A673 (cell line): Measurements from ENCODE around the gene ZBTB24. TPM values are rescaled to one million over a fixed set of nuclear protein-coding genes. Genes with fewer than 3 reads are reported as not detected.

Experiments
- BruUV-seq: library from RNA; stranded (reverse); fragments of 400-500 nt; replicated peaks from 2 replicates; lab custom pipeline; 2021; lab: Mats Ljungman, UMichigan
- CTCF ChIA-PET: fragments of 300-600 bp; sonication (Branson Sonifier 250); formaldehyde crosslinking; loops from one replicate; lab custom pipeline; 2022; ENCODE audit warnings: antibody characterized with exemption; lab: Charles Lee
- POLR2A ChIA-PET: fragments of 300-600 bp; sonication (Branson Sonifier 250); formaldehyde crosslinking; loops from one replicate; lab custom pipeline; 2022; ENCODE audit warnings: antibody characterized with exemption; ENCODE audit not compliant: low non-redundant PET; lab: Charles Lee
- DNase-seq: peaks from one replicate; pipeline ENCODE4 v3.0.0-alpha.2; 2015; ENCODE audit warnings: low spot score
- H3K27ac ChIP-seq: fragments of 200-600 bp; sonication (generic); 2 replicates; pipeline ENCODE4 v1.5.1; 2016; ENCODE audit warnings: mixed run types, low read depth, mild to moderate bottlenecking, mixed read lengths, antibody characterized with exemption, low read length; ENCODE audit not compliant: poor library complexity, severe bottlenecking
- H3K27me3 ChIP-seq: fragments of 200-600 bp; sonication (generic); replicated peaks from 2 replicates; pipeline ENCODE4 v1.6.1; 2017; ENCODE audit warnings: mixed run types, low read depth, mild to moderate bottlenecking, mixed read lengths, antibody characterized with exemption, low read length; ENCODE audit not compliant: insufficient read depth, poor library complexity
- H3K36me3 ChIP-seq: fragments of 200-600 bp; sonication (generic); 2 replicates; pipeline ENCODE4 v1.6.1; 2016; ENCODE audit warnings: mixed run types, mild to moderate bottlenecking, mixed read lengths, antibody characterized with exemption, low read length; ENCODE audit not compliant: insufficient read depth, poor library complexity, severe bottlenecking
- H3K4me1 ChIP-seq: fragments of 200-600 bp; sonication (generic); 2 replicates; pipeline ENCODE4 v1.6.1; 2017; ENCODE audit warnings: mixed run types, mild to moderate bottlenecking, mixed read lengths, antibody characterized with exemption, low read length; ENCODE audit not compliant: insufficient read depth, poor library complexity, severe bottlenecking
- H3K4me3 ChIP-seq: fragments of 200-600 bp; sonication (generic); 2 replicates; pipeline ENCODE4 v1.5.1; 2016; ENCODE audit warnings: low read depth, mixed run types, mild to moderate bottlenecking, mixed read lengths, low read length; ENCODE audit not compliant: poor library complexity, severe bottlenecking
- H3K9me3 ChIP-seq: fragments of 200-600 bp; sonication (generic); 2 replicates; pipeline ENCODE4 v1.6.1; 2016; ENCODE audit warnings: mixed run types, low read depth, mild to moderate bottlenecking, mixed read lengths, antibody characterized with exemption, low read length; ENCODE audit not compliant: poor library complexity, severe bottlenecking
- CTCF ChIP-seq: fragments of 300-800, 200-600 bp; sonication (generic); conservative IDR thresholded peaks from 2 replicates; pipeline ENCODE4 v1.5.1; 2017; ENCODE audit warnings: low read depth, mild to moderate bottlenecking, antibody characterized with exemption, low read length, moderate library complexity, mixed read lengths
- EZH2 ChIP-seq: fragments of 200-600 bp; sonication (generic); IDR thresholded peaks from 2 replicates; pipeline ENCODE4 v1.6.1; 2017; ENCODE audit warnings: borderline replicate concordance, low read depth, mild to moderate bottlenecking, mixed read lengths, antibody characterized with exemption, low read length; ENCODE audit not compliant: poor library complexity, severe bottlenecking
- intact Hi-C: fragments of 100-400 bp; cut with micrococcal nuclease; formaldehyde crosslinking; loops from one replicate; pipeline ENCODE4 v1.10.0; 2022; ENCODE audit not compliant: unreplicated experiment
- total RNA-seq: library from RNA; stranded (reverse); gene quantifications from 2 replicates; pipeline ENCODE4 v1.2.3, GENCODE V29; 2021

The ZBTB24 gene
- total RNA-seq, 1 experiment from 2014 or later, result 15.5 TPM

GRCh38 chr6:109480993-109481480, 2.0 kb downstream of the ZBTB24 start:
- BruUV-seq, result TSS peak; percentile 54
- Histone ChIP-seq H3K4me1 (peaks cover 19% of the 10 kb centered on the region), H3K4me3 (no peak overlapping the region), H3K27ac (no peak overlapping the region), H3K36me3 (peaks cover 37% of the 10 kb centered on the region), H3K27me3 (no peaks in the 10 kb centered on the region), H3K9me3 (no peaks in the 10 kb centered on the region)
- intact Hi-C loops, result no loop called here
- no peak for DNase-seq
- TF ChIP-seq CTCF (no peak), EZH2 (no peak)
- CTCF ChIA-PET, result no interaction called here
- POLR2A ChIA-PET, result interaction anchor here (0.6 kb wide), 1 partner anchor 328 kb away, joined by 11 read pairs; no protein-coding TSS in a partner anchor

GRCh38 chr6:109478841-109479624, 4.0 kb downstream of the ZBTB24 start:
- no peak overlapping the region for H3K27ac ChIP-seq

GRCh38 chr6:109478222-109478805, 4.7 kb downstream of the ZBTB24 start:
- Histone ChIP-seq H3K27me3 (no peaks in the 10 kb centered on the region), H3K9me3 (no peaks in the 10 kb centered on the region), H3K27ac (no peak overlapping the region), H3K4me1 (peaks cover 14% of the 10 kb centered on the region), H3K36me3 (peaks cover 58% of the 10 kb centered on the region), H3K4me3 (peak overlapping the region; percentile 15)
- intact Hi-C loops, result no loop called here
- BruUV-seq, result no TSS peak
- ChIA-PET CTCF (no interaction called here), POLR2A (no interaction called here)
- no peak for DNase-seq
- TF ChIP-seq EZH2 (no peak), CTCF (no peak)

More at GRCh38 chr6:109478841-109479624, 4.0 kb downstream of the ZBTB24 start:
- H3K36me3 ChIP-seq, result peaks cover 50% of the 10 kb centered on the region
- BruUV-seq, result no TSS peak
- DNase-seq, result no peak
- H3K9me3 ChIP-seq, result no peaks in the 10 kb centered on the region
- intact Hi-C loops, result no loop called here
- ChIA-PET POLR2A (no interaction called here), CTCF (no interaction called here)
- TF ChIP-seq CTCF (no peak), EZH2 (no peak)
- peak overlapping the region; percentile 15 for H3K4me3 ChIP-seq
- peaks cover 16% of the 10 kb centered on the region for H3K4me1 ChIP-seq
- no peaks in the 10 kb centered on the region for H3K27me3 ChIP-seq
